ENCODE measurements around the gene RAB11B. TPM values are rescaled to one million over a fixed set of nuclear protein-coding genes. Genes with fewer than 3 reads are reported as not detected.

The RAB11B gene
- total and polyA plus RNA-seq, 10 of the 15 experiments (the other 5 are each of a cell fraction or from before 2014, with no cell fraction given) = 0.92 to 82.5 (median 17.9) TPM

GRCh38 chr19:8444677-8445487, 54.7 kb downstream of the RAB11B start, which contains the start of gene HNRNPM (continued):
- TF ChIP-seq RFX5 (IDR thresholded peaks at IDR 0.05; ENCODE audit: low read depth, low read length) (peak; percentile 49; the same call in 1 of the 2 replicates), SPI1 (IDR thresholded peaks at IDR 0.05; ENCODE audit: borderline replicate concordance, insufficient read depth, low read depth, low read length) (no peak), FOS (IDR thresholded peaks at IDR 0.05; ENCODE audit: borderline replicate concordance, extremely low read depth, insufficient read length) (no peak), TBL1XR1 (IDR thresholded peaks at IDR 0.05; ENCODE audit: low read depth, low read length) (no peak), GABPA (IDR thresholded peaks at IDR 0.05; ENCODE audit: low read depth) (no peak), POLR2AphosphoS5 (IDR thresholded peaks at IDR 0.05; ENCODE audit: low read length) (peak; percentile 96), TCF3 (IDR thresholded peaks at IDR 0.05; ENCODE audit: borderline replicate concordance, insufficient read depth, low read depth, low read length) (peak; percentile 61; the same call in 1 of the 2 replicates), WRNIP1 (IDR thresholded peaks at IDR 0.05; ENCODE audit: borderline replicate concordance, low read depth, low read length) (no peak), ZBTB33 (IDR thresholded peaks at IDR 0.05) (no peak), RAD21 (IDR thresholded peaks at IDR 0.05; ENCODE audit: insufficient read depth, low read depth, low read length) (no peak), HSF1 (IDR thresholded peaks at IDR 0.05; ENCODE audit: low read depth, low read length) (no peak), POLR2AphosphoS2 (IDR thresholded peaks at IDR 0.05; ENCODE audit: low read depth, low read length) (peak; percentile 72), BACH1 (IDR thresholded peaks at IDR 0.05; ENCODE audit: borderline replicate concordance) (peak; percentile 28), RAD51 (IDR thresholded peaks at IDR 0.05) (peak; percentile 86), HCFC1 (IDR thresholded peaks at IDR 0.05; ENCODE audit: low read length) (peak; percentile 49; the same call in 1 of the 2 replicates), DPF2 (IDR thresholded peaks at IDR 0.05) (peak; percentile 58; the same call in 1 of the 2 replicates), NFYB (IDR thresholded peaks at IDR 0.05; ENCODE audit: insufficient read depth, low read depth, low read length) (peak; percentile 94), GATAD2B (conservative IDR thresholded peaks at IDR 0.05; ENCODE audit: low read depth) (no peak), REST (IDR thresholded peaks at IDR 0.05; ENCODE audit: low read depth, low read length) (no peak), PKNOX1 (IDR thresholded peaks at IDR 0.05) (no peak), NRF1 (conservative IDR thresholded peaks at IDR 0.05; ENCODE audit: low read depth, low read length) (peak; percentile 87), MEF2B (IDR thresholded peaks at IDR 0.05; ENCODE audit: partially characterized antibody, poor library complexity, severe bottlenecking) (peak; percentile 14)
